ENCODE data around the gene DCAF4.
"Not testable (repeated sequence)": the region's sequence is repeated elsewhere in the genome, so short reads cannot be mapped to it uniquely, and the experiment has no call there.

Gene DCAF4

DNA sequence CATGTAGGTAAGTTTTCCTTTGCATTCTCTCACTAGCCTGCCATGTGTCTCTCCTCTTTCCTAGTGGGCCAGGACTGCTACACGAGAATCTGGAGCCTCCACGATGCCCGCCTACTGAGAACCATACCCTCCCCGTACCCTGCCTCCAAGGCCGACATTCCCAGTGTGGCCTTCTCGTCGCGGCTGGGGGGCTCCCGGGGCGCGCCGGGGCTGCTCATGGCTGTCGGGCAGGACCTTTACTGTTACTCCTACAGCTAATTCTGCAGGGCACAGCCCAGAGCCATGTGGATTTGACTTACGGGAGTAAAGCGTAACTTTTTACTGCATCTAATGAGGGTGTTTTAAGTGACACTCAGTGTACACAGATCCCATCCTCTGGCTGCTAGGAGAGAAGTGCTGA lies 32.3 kb downstream of the DCAF4 start:
- Histone ChIP-seq H3K4me3 (ENCODE audit: low read depth, low read length) (no peak overlapping the region), H3K36me3 (peaks cover 36% of the 10 kb centered on the region), H3K27me3 (ENCODE audit: insufficient read depth, low read depth, severe bottlenecking) (no peaks in the 10 kb centered on the region), H3K9me3 (ENCODE audit: severe bottlenecking) (no peaks in the 10 kb centered on the region), H3K27ac (no peak overlapping the region)
- DNase-seq: no peak
- TF ChIP-seq, protein P1, sequence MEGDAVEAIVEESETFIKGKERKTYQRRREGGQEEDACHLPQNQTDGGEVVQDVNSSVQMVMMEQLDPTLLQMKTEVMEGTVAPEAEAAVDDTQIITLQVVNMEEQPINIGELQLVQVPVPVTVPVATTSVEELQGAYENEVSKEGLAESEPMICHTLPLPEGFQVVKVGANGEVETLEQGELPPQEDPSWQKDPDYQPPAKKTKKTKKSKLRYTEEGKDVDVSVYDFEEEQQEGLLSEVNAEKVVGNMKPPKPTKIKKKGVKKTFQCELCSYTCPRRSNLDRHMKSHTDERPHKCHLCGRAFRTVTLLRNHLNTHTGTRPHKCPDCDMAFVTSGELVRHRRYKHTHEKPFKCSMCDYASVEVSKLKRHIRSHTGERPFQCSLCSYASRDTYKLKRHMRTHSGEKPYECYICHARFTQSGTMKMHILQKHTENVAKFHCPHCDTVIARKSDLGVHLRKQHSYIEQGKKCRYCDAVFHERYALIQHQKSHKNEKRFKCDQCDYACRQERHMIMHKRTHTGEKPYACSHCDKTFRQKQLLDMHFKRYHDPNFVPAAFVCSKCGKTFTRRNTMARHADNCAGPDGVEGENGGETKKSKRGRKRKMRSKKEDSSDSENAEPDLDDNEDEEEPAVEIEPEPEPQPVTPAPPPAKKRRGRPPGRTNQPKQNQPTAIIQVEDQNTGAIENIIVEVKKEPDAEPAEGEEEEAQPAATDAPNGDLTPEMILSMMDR (IDR thresholded peaks at IDR 0.05; ENCODE audit: low read depth, low read length): no peak

DNA sequence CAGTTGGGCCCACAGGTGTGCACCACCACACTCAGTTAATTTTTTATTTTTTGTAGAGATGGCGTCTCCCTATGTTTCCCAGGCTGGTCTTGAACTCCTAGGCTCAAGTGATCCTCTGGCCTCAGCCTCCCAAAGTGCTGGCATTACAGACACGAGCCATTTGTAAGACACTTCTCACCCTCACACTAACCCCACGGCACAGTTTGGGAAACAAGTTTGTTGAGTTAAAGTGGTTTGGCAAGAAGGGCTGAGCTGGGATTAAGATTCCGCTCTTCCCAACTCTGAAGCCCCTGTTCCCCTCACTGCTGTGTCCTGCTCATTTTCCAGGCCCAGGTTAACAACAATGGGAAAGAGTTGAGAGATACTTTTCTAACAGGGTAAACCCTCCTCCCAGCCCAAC lies 34.8 kb downstream of the DCAF4 start:
- peaks cover 31% of the 10 kb centered on the region for H3K36me3 ChIP-seq
- not testable (repeated sequence) for H3K27ac ChIP-seq; H3K27me3 ChIP-seq (ENCODE audit: insufficient read depth, low read depth, severe bottlenecking); H3K9me3 ChIP-seq (ENCODE audit: severe bottlenecking); H3K4me3 ChIP-seq (ENCODE audit: low read depth, low read length); DNase-seq

DNA sequence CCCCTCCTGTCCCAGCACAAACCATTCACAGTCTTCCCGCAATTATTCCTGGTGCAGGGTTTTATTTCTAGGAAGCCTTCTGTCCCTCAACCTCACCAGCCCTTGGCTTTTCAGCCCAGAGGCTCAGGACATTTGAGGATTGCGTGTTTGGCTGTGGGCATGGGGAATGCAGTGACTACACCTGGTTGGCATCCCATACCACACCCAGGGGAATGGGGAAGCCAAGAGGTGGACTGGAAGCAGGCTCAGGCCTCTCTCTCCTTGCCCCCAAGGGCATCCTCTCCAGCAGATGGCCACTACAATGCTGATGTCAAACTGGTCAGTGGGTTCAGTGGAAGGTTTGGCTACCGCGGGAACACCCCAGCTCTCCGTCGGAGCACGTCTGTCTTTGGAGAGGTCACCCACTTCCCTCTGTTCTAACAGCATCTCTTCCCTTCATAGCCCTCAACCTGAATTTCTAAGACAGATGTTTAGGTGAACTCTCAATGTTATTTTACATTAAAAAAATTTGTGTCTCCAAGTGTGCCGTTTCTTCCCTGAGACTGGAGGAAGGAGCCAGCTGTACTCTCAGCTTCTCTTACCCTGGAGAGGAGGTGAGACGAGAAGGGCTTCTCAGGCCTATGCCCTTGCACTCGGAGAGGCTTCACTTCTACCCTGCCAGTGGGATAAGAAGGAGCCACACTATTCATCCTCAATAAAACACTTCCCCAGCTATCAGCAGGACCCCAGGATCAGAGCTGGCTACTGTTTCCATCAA lies 35.5 kb downstream of the DCAF4 start:
- DNase-seq: no peak
- no peak overlapping the region for H3K27ac ChIP-seq

DNA sequence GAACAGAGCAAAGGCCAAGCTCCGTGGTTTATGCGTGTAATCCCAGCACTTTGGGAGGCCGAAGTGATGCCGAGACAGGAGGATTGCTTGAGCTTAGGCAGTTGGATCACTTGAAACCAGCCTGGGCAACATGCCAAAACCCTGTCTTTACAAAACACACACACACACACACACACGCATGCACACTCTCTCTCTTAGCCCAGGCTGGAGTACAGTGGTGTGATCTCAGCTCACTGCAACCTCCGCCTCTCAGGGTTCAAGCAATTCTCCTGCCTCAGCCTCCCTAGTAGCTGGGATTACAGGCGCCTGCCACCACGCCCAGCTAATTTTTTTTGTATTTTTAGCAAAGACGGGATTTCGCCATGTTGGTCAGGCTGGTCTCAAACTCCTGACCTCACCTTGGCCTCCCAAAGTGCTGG lies 36.1 kb downstream of the DCAF4 start:
- not testable (repeated sequence) for H3K9me3 ChIP-seq (ENCODE audit: severe bottlenecking); H3K4me3 ChIP-seq (ENCODE audit: low read depth, low read length); DNase-seq; H3K27ac ChIP-seq; H3K27me3 ChIP-seq (ENCODE audit: insufficient read depth, low read depth, severe bottlenecking)
- peaks cover 22% of the 10 kb centered on the region for H3K36me3 ChIP-seq

More for the DNA sequence above, 35.5 kb downstream of the DCAF4 start:
- H3K27me3 ChIP-seq (ENCODE audit: insufficient read depth, low read depth, severe bottlenecking): no peaks in the 10 kb centered on the region
- TF ChIP-seq, protein P1 (IDR thresholded peaks at IDR 0.05; ENCODE audit: low read depth, low read length): no peak
- H3K4me3 ChIP-seq (ENCODE audit: low read depth, low read length): no peak overlapping the region
- no peaks in the 10 kb centered on the region for H3K9me3 ChIP-seq (ENCODE audit: severe bottlenecking)
- peaks cover 24% of the 10 kb centered on the region for H3K36me3 ChIP-seq

DNA sequence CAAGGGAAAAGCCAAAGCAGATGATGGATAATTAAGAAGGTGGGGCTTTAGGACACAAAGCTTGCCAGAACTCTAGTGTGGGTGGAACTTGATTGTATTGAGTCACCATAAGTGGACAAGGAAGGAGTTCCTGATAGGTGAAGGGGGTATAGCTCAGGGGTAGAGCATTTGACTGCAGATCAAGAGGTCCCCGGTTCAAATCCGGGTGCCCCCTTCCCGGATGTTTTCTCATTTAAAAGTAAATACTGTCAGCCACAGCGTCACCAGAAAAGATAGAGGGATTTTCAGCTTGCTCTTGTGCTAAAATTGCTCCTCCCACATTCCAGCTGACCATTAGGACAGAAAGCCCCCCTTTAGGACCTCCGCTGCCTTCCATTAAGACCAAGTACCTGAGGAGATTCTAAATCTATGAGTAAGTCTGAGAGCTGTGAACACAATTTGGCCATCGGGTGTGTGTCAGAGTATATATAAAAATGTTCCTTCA lies 36.6 kb downstream of the DCAF4 start:
- Histone ChIP-seq H3K27me3 (ENCODE audit: insufficient read depth, low read depth, severe bottlenecking) (no peaks in the 10 kb centered on the region), H3K36me3 (peaks cover 17% of the 10 kb centered on the region), H3K27ac (no peak overlapping the region), H3K9me3 (ENCODE audit: severe bottlenecking) (no peaks in the 10 kb centered on the region), H3K4me3 (ENCODE audit: low read depth, low read length) (no peak overlapping the region)
- DNase-seq: no peak
- TF ChIP-seq, protein P1 (IDR thresholded peaks at IDR 0.05; ENCODE audit: low read depth, low read length): no peak

DNA sequence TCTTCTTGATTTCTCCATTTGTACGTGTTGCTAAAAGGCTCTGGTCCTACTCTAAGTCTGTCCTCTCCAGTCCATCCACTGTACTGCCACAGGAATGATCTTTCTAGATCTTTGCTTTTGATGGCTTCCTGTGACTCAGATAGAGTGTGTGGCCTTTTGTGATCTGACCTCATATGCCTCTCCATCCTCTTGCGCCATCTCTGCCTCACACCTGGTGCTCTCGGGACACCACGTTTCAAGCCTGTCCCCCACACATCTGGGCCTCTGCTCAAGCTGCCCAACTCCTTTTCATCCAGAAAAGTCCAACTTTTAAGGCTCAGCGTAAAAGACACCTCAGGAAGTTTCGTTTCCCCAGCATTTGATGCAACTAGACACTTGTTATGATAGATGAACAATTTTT lies 39.0 kb downstream of the DCAF4 start:
- no peaks in the 10 kb centered on the region for H3K9me3 ChIP-seq (ENCODE audit: severe bottlenecking)
- H3K27me3 ChIP-seq (ENCODE audit: insufficient read depth, low read depth, severe bottlenecking): no peaks in the 10 kb centered on the region
- peaks cover under 1% of the 10 kb centered on the region; the same call in 1 of the 2 replicates for H3K36me3 ChIP-seq
- TF ChIP-seq, protein P1 (IDR thresholded peaks at IDR 0.05; ENCODE audit: low read depth, low read length): no peak
- no peak for DNase-seq
- no peak overlapping the region for H3K27ac ChIP-seq
- H3K4me3 ChIP-seq (ENCODE audit: low read depth, low read length): no peak overlapping the region

DNA sequence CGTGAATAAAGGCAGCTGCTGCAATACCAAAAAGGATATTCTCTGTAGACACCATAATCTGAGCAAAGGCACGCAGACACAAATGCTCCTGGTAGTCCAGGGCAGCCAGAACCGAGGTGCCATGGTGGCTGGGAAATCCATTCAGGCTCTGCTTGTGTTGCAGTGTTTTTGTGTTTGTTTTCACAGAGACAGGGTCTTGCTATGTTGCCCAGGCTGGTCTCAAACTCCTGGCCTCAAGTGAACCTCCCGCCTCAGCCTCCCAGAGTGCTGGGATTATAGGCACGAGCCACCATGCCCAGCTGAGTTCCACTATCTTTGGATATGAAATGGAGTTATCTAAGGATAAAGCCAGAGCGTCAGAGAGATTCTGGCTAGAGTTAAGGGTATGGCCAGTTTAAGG lies 39.8 kb downstream of the DCAF4 start:
- Histone ChIP-seq H3K9me3 (ENCODE audit: severe bottlenecking) (no peaks in the 10 kb centered on the region), H3K4me3 (ENCODE audit: low read depth, low read length) (no peak overlapping the region), H3K27ac (no peak overlapping the region), H3K27me3 (ENCODE audit: insufficient read depth, low read depth, severe bottlenecking) (no peaks in the 10 kb centered on the region), H3K36me3 (peaks cover 8% of the 10 kb centered on the region; the same call in 1 of the 2 replicates)
- no peak for DNase-seq
- TF ChIP-seq, protein P1 (IDR thresholded peaks at IDR 0.05; ENCODE audit: low read depth, low read length): no peak
